Gastrocnemius medialis (tissue), 4 donors: Measurements from ENCODE around the gene GPR158. TPM values are rescaled to one million over a fixed set of nuclear protein-coding genes. Genes with fewer than 3 reads are reported as not detected.

Experiments
- ATAC-seq, 2 donors: fragments of 150-250 bp; one replicate each; pipeline ENCODE4 v1.9.1; 2016
- DNase-seq, 2 donors: peaks; one replicate each; pipeline ENCODE4 v3.0.0-alpha.2; 2019
- H3K27ac ChIP-seq, 4 donors: fragments of 200-600 bp; sonication (generic); 1 replicate in 1 of 4; 2 replicates in 3 of 4; pipeline ENCODE4 v1.5.1; 2016 to 2018; ENCODE audit warnings: mild to moderate bottlenecking in 2 of 4, moderate library complexity in 1 of 4
- H3K27me3 ChIP-seq, 3 donors: fragments of 200-600 bp; sonication (generic) in 2 of 3; 1 replicate in 1 of 3; 2 replicates in 2 of 3; pipeline versions ENCODE4 v1.5.1 to v1.6.0; 2016 to 2019; ENCODE audit warnings: mild to moderate bottlenecking in 1 of 3, moderate library complexity in 1 of 3
- H3K36me3 ChIP-seq, 2 donors: fragments of 200-600 bp; sonication (generic) in 1 of 2; one replicate each; pipeline ENCODE4 v1.5.1; 2017 to 2018
- H3K4me1 ChIP-seq, 2 donors: fragments of 200-600 bp; sonication (generic) in 1 of 2; one replicate each; pipeline ENCODE4 v1.5.1; 2016 to 2017; ENCODE audit warnings: mild to moderate bottlenecking in 2 of 2
- H3K4me3 ChIP-seq, 4 donors: fragments of 200-600 bp; sonication (generic) in 3 of 4; 1 replicate in 1 of 4; 2 replicates in 3 of 4; pipeline ENCODE4 v1.5.1; 2016 to 2019; ENCODE audit warnings: mild to moderate bottlenecking in 2 of 4
- H3K9me3 ChIP-seq, 3 donors: fragments of 200-600 bp; sonication (generic) in 2 of 3; 1 replicate in 1 of 3; 2 replicates in 2 of 3; pipeline ENCODE4 v1.5.1; 2016 to 2019
- CTCF ChIP-seq, 5 experiments: fragments of 450-650 bp in 3 of 5; fragments of 200-600 bp in 2 of 5; sonication (generic) in 2 of 5; IDR thresholded peaks in 4 of 5; conservative IDR thresholded peaks in 1 of 5; 1 replicate in 4 of 5; 2 replicates in 1 of 5; pipeline ENCODE4 v1.5.1; 2016 to 2019; ENCODE audit warnings: antibody characterized with exemption in 5 of 5, mild to moderate bottlenecking in 3 of 5, moderate library complexity in 3 of 5
- POLR2A ChIP-seq, 2 donors: fragments of 450-650 bp; IDR thresholded peaks; one replicate each; pipeline ENCODE4 v1.6.1; 2017; ENCODE audit warnings: antibody characterized with exemption in 2 of 2, mild to moderate bottlenecking in 2 of 2, moderate library complexity in 2 of 2
- in situ Hi-C, 4 donors: fragments of 200-750 bp; cut with MboI; loops; one replicate each; pipeline versions ENCODE4 v1.15.0 to v1.8.0; 2017; ENCODE audit warnings: low sequenced_read_pairs in 4 of 4
- intact Hi-C: fragments of 100-400 bp; cut with DNase I; formaldehyde crosslinking; loops from one replicate; pipeline ENCODE4 v1.15.1; 2023; ENCODE audit warnings: low total_unique reads
- total RNA-seq, 4 donors: library from RNA; depleted of rRNA; stranded (reverse); fragments of >200 nt; gene quantifications; one replicate each; pipeline versions ENCODE4 v1.1.0 to v1.2.3, GENCODE V29; 2016

The GPR158 gene
- total RNA-seq, 4 donors from 2014 or later, result 0.04 TPM; not detected in 3

- no peak for ATAC-seq
- Histone ChIP-seq H3K9me3 (no peaks in the 10 kb centered on the region), H3K4me1 (peaks cover 0 to 3% of the 10 kb centered on the region in 2 donors), H3K27me3 (no peaks in the 10 kb centered on the region), H3K27ac (no peak overlapping the region), H3K4me3 (no peak overlapping the region), H3K36me3 (no peaks in the 10 kb centered on the region)
- no peak for DNase-seq
- no peak for TF ChIP-seq POLR2A (IDR thresholded peaks at IDR 0.05)
- no peak for TF ChIP-seq CTCF (IDR thresholded peaks at IDR 0.05 in 4 of 5, conservative IDR thresholded peaks at IDR 0.05 in 1 of 5)
- in situ Hi-C loops, result no loop called here
- intact Hi-C loops, result no loop called here
These were observed 330.7 kb downstream of the GPR158 start for GRCh38 chr10:25505466-25505865.

- in situ Hi-C loops, result no loop called here
- H3K9me3 ChIP-seq, result no peaks in the 10 kb centered on the region
- H3K27me3 ChIP-seq, result no peaks in the 10 kb centered on the region
- TF ChIP-seq POLR2A (IDR thresholded peaks at IDR 0.05) (no peak), CTCF (IDR thresholded peaks at IDR 0.05 in 4 of 5, conservative IDR thresholded peaks at IDR 0.05 in 1 of 5) (no peak)
- peaks cover 0 to 2% of the 10 kb centered on the region in 2 donors for H3K4me1 ChIP-seq
- H3K27ac ChIP-seq, result no peak overlapping the region
- H3K4me3 ChIP-seq, result no peak overlapping the region
- intact Hi-C loops, result no loop called here
- ATAC-seq (no peak), DNase-seq (no peak)
- H3K36me3 ChIP-seq, result no peaks in the 10 kb centered on the region
These were observed 332.1 kb downstream of the GPR158 start for GRCh38 chr10:25506821-25507335.

- Histone ChIP-seq H3K9me3 (no peaks in the 10 kb centered on the region), H3K4me1 (no peaks in the 10 kb centered on the region), H3K27me3 (no peaks in the 10 kb centered on the region), H3K4me3 (no peak overlapping the region), H3K27ac (no peak overlapping the region), H3K36me3 (no peaks in the 10 kb centered on the region)
- TF ChIP-seq CTCF (IDR thresholded peaks at IDR 0.05 in 4 of 5, conservative IDR thresholded peaks at IDR 0.05 in 1 of 5) (no peak), POLR2A (IDR thresholded peaks at IDR 0.05) (no peak)
- in situ Hi-C loops, result no loop called here
- ATAC-seq (no peak), DNase-seq (no peak)
- intact Hi-C loops, result no loop called here
These were observed 333.5 kb downstream of the GPR158 start for GRCh38 chr10:25508112-25508815.

- Histone ChIP-seq H3K4me3 (no peak overlapping the region), H3K27me3 (no peaks in the 10 kb centered on the region), H3K4me1 (no peaks in the 10 kb centered on the region), H3K27ac (no peak overlapping the region), H3K36me3 (no peaks in the 10 kb centered on the region), H3K9me3 (no peaks in the 10 kb centered on the region)
- intact Hi-C loops, result no loop called here
- ATAC-seq (no peak), DNase-seq (no peak)
- in situ Hi-C loops, result no loop called here
- TF ChIP-seq CTCF (IDR thresholded peaks at IDR 0.05 in 4 of 5, conservative IDR thresholded peaks at IDR 0.05 in 1 of 5) (no peak), POLR2A (IDR thresholded peaks at IDR 0.05) (no peak)
These were observed 334.4 kb downstream of the GPR158 start for GRCh38 chr10:25509151-25509550.
